Osteocyte (in vitro differentiated cells): ENCODE data around the gene HGF. TPM values are rescaled to one million over a fixed set of nuclear protein-coding genes. Genes with fewer than 3 reads are reported as not detected.

Experiments used
- DNase-seq: peaks from one replicate; pipeline ENCODE4 v3.0.0; 2021; ENCODE audit warnings: mixed read lengths; ENCODE audit not compliant: unreplicated experiment; ENCODE audit errors: extremely low spot score
- H3K27ac Mint-ChIP-seq: one replicate; pipeline ENCODE4 v1.8.0; 2021; ENCODE audit warnings: mild to moderate bottlenecking, mixed read lengths; ENCODE audit not compliant: unreplicated experiment
- H3K27me3 Mint-ChIP-seq: one replicate; pipeline ENCODE4 v1.8.0; 2021; ENCODE audit warnings: mixed read lengths; ENCODE audit not compliant: unreplicated experiment
- H3K36me3 Mint-ChIP-seq: one replicate; pipeline ENCODE4 v1.8.0; 2021; ENCODE audit warnings: mixed read lengths; ENCODE audit not compliant: unreplicated experiment
- H3K4me1 Mint-ChIP-seq: one replicate; pipeline ENCODE4 v1.8.0; 2021; ENCODE audit warnings: mixed read lengths; ENCODE audit not compliant: unreplicated experiment
- H3K4me3 Mint-ChIP-seq: one replicate; pipeline ENCODE4 v1.8.0; 2021; ENCODE audit warnings: mild to moderate bottlenecking, moderate library complexity, mixed read lengths; ENCODE audit not compliant: unreplicated experiment
- H3K9me3 Mint-ChIP-seq: one replicate; pipeline ENCODE4 v1.8.0; 2021; ENCODE audit warnings: mixed read lengths; ENCODE audit not compliant: unreplicated experiment
- CTCF ChIP-seq: fragments of 200-600 bp; sonication (generic); IDR thresholded peaks from 2 replicates; pipeline ENCODE4 v1.5.0; 2021; ENCODE audit warnings: antibody characterized with exemption, mild to moderate bottlenecking, moderate library complexity
- total RNA-seq: library from RNA; stranded (reverse); gene quantifications from 2 replicates; pipeline ENCODE4 v1.2.1, GENCODE V29; 2021

Gene HGF
- total RNA-seq, 1 donor from 2014 or later = 16.0 TPM

GRCh38 chr7:81684514-81685269 is 85.2 kb downstream of the HGF start:
- peaks cover 5% of the 10 kb centered on the region for H3K36me3 Mint-ChIP-seq
- DNase-seq = peak; percentile 95
- peak overlapping the region; percentile 30 for H3K4me3 Mint-ChIP-seq
- no peaks in the 10 kb centered on the region for H3K9me3 Mint-ChIP-seq
- H3K27ac Mint-ChIP-seq = peak overlapping the region; percentile 90
- H3K27me3 Mint-ChIP-seq = no peaks in the 10 kb centered on the region
- H3K4me1 Mint-ChIP-seq = peaks cover 66% of the 10 kb centered on the region
- TF ChIP-seq CTCF = no peak

- Mint-ChIP-seq H3K27ac (peak overlapping the region; percentile 90), H3K4me1 (peaks cover 59% of the 10 kb centered on the region), H3K36me3 (peaks cover 5% of the 10 kb centered on the region), H3K4me3 (peak overlapping the region; percentile 2), H3K9me3 (no peaks in the 10 kb centered on the region), H3K27me3 (no peaks in the 10 kb centered on the region)
- DNase-seq = no peak
- TF ChIP-seq CTCF = no peak
These were observed 85.8 kb downstream of the HGF start for GRCh38 chr7:81684033-81684432.

GRCh38 chr7:81682873-81683272 is 87.0 kb downstream of the HGF start:
- Mint-ChIP-seq H3K27ac (peak overlapping the region; percentile 90), H3K4me1 (peaks cover 47% of the 10 kb centered on the region)
- TF ChIP-seq CTCF = no peak

GRCh38 chr7:81680120-81680519 is 89.7 kb downstream of the HGF start:
- peaks cover 8% of the 10 kb centered on the region for H3K36me3 Mint-ChIP-seq
- no peak overlapping the region for H3K27ac Mint-ChIP-seq
- no peak for DNase-seq
- H3K4me1 Mint-ChIP-seq = peaks cover 50% of the 10 kb centered on the region
- no peak for TF ChIP-seq CTCF
- H3K9me3 Mint-ChIP-seq = no peaks in the 10 kb centered on the region
- H3K27me3 Mint-ChIP-seq = no peaks in the 10 kb centered on the region
- H3K4me3 Mint-ChIP-seq = no peak overlapping the region

More at GRCh38 chr7:81682873-81683272, 87.0 kb downstream of the HGF start:
- Mint-ChIP-seq H3K9me3 (no peaks in the 10 kb centered on the region), H3K27me3 (no peaks in the 10 kb centered on the region), H3K4me3 (no peak overlapping the region), H3K36me3 (peaks cover 5% of the 10 kb centered on the region)
- DNase-seq = no peak

GRCh38 chr7:81676813-81677212 is 93.0 kb downstream of the HGF start:
- H3K36me3 Mint-ChIP-seq = peaks cover 16% of the 10 kb centered on the region
- H3K27me3 Mint-ChIP-seq = no peaks in the 10 kb centered on the region
- no peak for TF ChIP-seq CTCF
- no peak overlapping the region for H3K4me3 Mint-ChIP-seq
- no peak for DNase-seq
- peaks cover 38% of the 10 kb centered on the region for H3K4me1 Mint-ChIP-seq
- peak overlapping the region; percentile 86 for H3K27ac Mint-ChIP-seq
- peaks cover 9% of the 10 kb centered on the region for H3K9me3 Mint-ChIP-seq
